ENCODE data around the gene IFI16.
"Not testable (repeated sequence)": the region's sequence is repeated elsewhere in the genome, so short reads cannot be mapped to it uniquely, and the experiment has no call there.

IFI16 gene

GRCh38 chr1:159009704-159010361, at the start of gene IFI16:
TSS of gene IFI16 (plus strand) at chr1:159009907. CDS start at chr1:159014681, 4,774 bp downstream.
- peak; percentile 21 for DNase-seq (ENCODE audit: low read depth, low spot score)

- DNase-seq (ENCODE audit: low read depth, low spot score), result no peak
Measured at GRCh38 chr1:158961178-158961577, 48.5 kb upstream of the IFI16 start.

GRCh38 chr1:158962983-158963382, 46.7 kb upstream of the IFI16 start:
- no peak for DNase-seq (ENCODE audit: low read depth, low spot score)

GRCh38 chr1:158969166-158969565, 40.5 kb upstream of the IFI16 start:
- DNase-seq (ENCODE audit: low read depth, low spot score), result no peak

GRCh38 chr1:158969855-158970254, 39.9 kb upstream of the IFI16 start:
- DNase-seq (ENCODE audit: low read depth, low spot score), result no peak

GRCh38 chr1:158972841-158973240, 36.9 kb upstream of the IFI16 start:
- no peak for DNase-seq (ENCODE audit: low read depth, low spot score)

GRCh38 chr1:158976219-158976618, 33.5 kb upstream of the IFI16 start:
- no peak for DNase-seq (ENCODE audit: low read depth, low spot score)

- no peak for DNase-seq (ENCODE audit: low read depth, low spot score)
Measured at GRCh38 chr1:158978730-158979129, 31.0 kb upstream of the IFI16 start.

GRCh38 chr1:158979229-158979628, 30.5 kb upstream of the IFI16 start:
- no peak for DNase-seq (ENCODE audit: low read depth, low spot score)

- no peak for DNase-seq (ENCODE audit: low read depth, low spot score)
Measured at GRCh38 chr1:158983235-158983634, 26.5 kb upstream of the IFI16 start.

GRCh38 chr1:158984386-158984785, 25.3 kb upstream of the IFI16 start:
- DNase-seq (ENCODE audit: low read depth, low spot score), result no peak

GRCh38 chr1:158989424-158989823, 20.3 kb upstream of the IFI16 start:
- no peak for DNase-seq (ENCODE audit: low read depth, low spot score)

- no peak for DNase-seq (ENCODE audit: low read depth, low spot score)
Measured at GRCh38 chr1:158992787-158993312, 16.9 kb upstream of the IFI16 start.

- no peak for DNase-seq (ENCODE audit: low read depth, low spot score)
Measured at GRCh38 chr1:158996998-158997397, 12.7 kb upstream of the IFI16 start.

GRCh38 chr1:158998037-158998780, 11.5 kb upstream of the IFI16 start:
- DNase-seq (ENCODE audit: low read depth, low spot score), result no peak

- DNase-seq (ENCODE audit: low read depth, low spot score), result no peak
Measured at GRCh38 chr1:158998781-158999161, 10.9 kb upstream of the IFI16 start.

GRCh38 chr1:158999316-159000069, 10.2 kb upstream of the IFI16 start:
- no peak for DNase-seq (ENCODE audit: low read depth, low spot score)

GRCh38 chr1:159000070-159000409, 9.7 kb upstream of the IFI16 start:
- no peak for DNase-seq (ENCODE audit: low read depth, low spot score)

GRCh38 chr1:159000625-159001024, 9.1 kb upstream of the IFI16 start:
- DNase-seq (ENCODE audit: low read depth, low spot score), result no peak

GRCh38 chr1:159005161-159005560, 4.5 kb upstream of the IFI16 start:
- DNase-seq (ENCODE audit: low read depth, low spot score), result no peak

- DNase-seq (ENCODE audit: low read depth, low spot score), result no peak
Measured at GRCh38 chr1:159005676-159006075, 4.0 kb upstream of the IFI16 start.

GRCh38 chr1:159006210-159006807, 3.4 kb upstream of the IFI16 start:
- not testable (repeated sequence) for DNase-seq (ENCODE audit: low read depth, low spot score)
